ENCODE measurements around the gene USP48. TPM values are rescaled to one million over a fixed set of nuclear protein-coding genes. Genes with fewer than 3 reads are reported as not detected.

Gene USP48
- total and polyA plus RNA-seq, 2 of the 13 experiments (the other 11 are each of a cell fraction or from before 2014, with no cell fraction given), result 30.4 to 30.7 TPM

DNA sequence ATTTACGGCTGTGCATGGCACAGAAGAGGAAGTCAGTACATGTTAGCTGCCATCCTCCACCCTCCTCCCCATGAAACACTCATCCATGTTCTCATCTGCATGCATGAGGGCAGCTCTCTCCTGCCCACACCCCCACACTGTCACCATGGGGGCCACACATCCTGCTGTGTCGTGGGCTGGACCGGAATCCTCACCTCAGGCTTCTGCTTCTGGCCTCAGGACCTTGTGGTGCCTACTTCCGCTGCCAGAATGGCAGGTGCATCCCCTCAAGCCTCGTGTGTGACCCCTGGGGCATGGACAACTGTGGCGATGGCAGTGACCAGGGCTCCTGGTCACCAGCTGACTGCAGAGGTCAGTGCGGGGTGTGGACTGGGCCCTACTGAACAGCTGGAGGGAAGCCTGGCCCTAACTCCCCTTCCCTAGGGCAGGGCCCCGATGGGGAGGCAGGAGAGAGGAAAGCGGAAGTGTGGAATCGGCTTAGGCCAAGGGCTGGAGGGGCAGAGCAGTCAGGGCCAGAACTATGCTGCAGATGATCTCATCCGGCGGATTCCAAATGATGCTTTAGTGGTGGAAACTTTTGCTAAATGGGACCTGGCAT is 32.9 kb upstream of the USP48 start (continued):
- TF ChIP-seq, protein P1, sequence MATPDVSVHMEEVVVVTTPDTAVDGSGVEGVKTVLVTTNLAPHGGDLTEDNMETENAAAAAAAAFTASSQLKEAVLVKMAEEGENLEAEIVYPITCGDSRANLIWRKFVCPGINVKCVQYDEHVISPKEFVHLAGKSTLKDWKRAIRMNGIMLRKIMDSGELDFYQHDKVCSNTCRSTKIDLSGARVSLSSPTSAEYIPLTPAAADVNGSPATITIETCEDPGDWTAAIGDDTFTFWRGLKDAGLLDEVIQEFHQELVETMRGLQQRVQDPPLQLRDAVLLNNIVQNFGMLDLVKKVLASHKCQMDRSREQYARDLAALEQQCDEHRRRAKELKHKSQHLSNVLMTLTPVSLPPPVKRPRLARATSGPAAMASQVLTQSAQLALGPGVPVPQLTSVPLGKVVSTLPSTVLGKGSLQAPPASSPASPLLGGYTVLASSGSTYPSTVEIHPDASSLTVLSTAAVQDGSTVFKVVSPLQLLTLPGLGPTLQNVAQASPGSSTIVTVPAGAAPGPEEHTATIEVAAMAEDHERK (CRISPR knock-in tag; IDR thresholded peaks at IDR 0.05; ENCODE audit: low read depth), result no peak
- TF ChIP-seq, protein P2, sequence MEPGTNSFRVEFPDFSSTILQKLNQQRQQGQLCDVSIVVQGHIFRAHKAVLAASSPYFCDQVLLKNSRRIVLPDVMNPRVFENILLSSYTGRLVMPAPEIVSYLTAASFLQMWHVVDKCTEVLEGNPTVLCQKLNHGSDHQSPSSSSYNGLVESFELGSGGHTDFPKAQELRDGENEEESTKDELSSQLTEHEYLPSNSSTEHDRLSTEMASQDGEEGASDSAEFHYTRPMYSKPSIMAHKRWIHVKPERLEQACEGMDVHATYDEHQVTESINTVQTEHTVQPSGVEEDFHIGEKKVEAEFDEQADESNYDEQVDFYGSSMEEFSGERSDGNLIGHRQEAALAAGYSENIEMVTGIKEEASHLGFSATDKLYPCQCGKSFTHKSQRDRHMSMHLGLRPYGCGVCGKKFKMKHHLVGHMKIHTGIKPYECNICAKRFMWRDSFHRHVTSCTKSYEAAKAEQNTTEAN (CRISPR knock-in tag; conservative IDR thresholded peaks at IDR 0.05), result no peak
- no peak for TF ChIP-seq TOE1 (CRISPR knock-in tag; IDR thresholded peaks at IDR 0.05)

DNA sequence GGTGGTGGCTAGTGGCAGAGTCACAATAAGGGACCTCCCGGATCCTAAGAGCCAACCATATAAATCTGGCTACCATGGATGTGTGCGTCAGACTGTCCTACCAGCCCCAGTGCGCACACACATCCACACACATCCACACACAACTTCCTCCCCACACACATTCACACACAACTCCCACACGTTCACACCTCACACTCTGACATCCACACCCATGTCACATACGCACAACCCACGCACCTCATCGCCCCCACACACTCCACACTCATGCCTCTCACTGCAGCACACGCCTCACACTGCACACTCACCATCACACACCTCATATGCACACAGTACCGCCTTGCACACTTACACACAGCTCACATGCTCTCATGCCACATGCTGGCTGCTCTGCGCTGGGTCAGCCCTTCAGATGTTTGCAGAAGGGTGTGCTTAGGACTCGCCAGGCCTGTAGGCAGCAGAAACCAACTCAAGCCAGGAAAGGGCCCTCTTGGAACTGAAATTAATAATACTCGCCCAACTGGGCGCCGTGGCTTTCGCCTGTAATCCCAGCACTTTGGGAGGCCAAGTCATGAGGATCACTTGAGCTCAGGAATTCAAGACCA is 32.1 kb upstream of the USP48 start:
- in situ Hi-C loops (cut with HindIII; ENCODE audit: extremely low pct_ligation_motif_present, low pct_unique_long_range_greater_than_20kb), result no loop called here
- 61% methylated on average over 15 of the region's 15 CpGs for WGBS (ENCODE audit: low lambda C conversion rate)
- Histone ChIP-seq H3K9me3 (ENCODE audit: low read length) (no peaks in the 10 kb centered on the region), H3K79me2 (ENCODE audit: insufficient read depth, low read length) (no peaks in the 10 kb centered on the region), H3K4me2 (ENCODE audit: low read depth, low read length) (no peak overlapping the region), H3K4me1 (ENCODE audit: insufficient read depth, low read length) (peaks cover 27% of the 10 kb centered on the region), H3K9ac (ENCODE audit: insufficient read depth, low read depth, low read length) (no peak overlapping the region), H4K20me1 (ENCODE audit: insufficient read depth, low read length) (no peaks in the 10 kb centered on the region), H2AFZ (ENCODE audit: low read length) (no peak overlapping the region), H3K4me3 (replicated peaks in 1 of 3; ENCODE audit: insufficient read depth in 1 of 3, low read depth in 2 of 3, low read length in 3 of 3) (no peak overlapping the region), H3K27me3 (ENCODE audit: control insufficient read depth in 1 of 2, insufficient read depth in 2 of 2, low read length in 2 of 2) (peaks cover 0 to 11% of the 10 kb centered on the region in 2 experiments; a peak in 3 of 5 replicates), H3K36me3 (replicated peaks in 1 of 2; ENCODE audit: control insufficient read depth in 1 of 2, insufficient read depth in 2 of 2, low read length in 2 of 2) (no peaks in the 10 kb centered on the region), H3K27ac (ENCODE audit: extremely low read length, insufficient read depth, low read length) (no peak overlapping the region)
- intact Hi-C loops (cut with micrococcal nuclease; ENCODE audit: unreplicated experiment), result no loop called here
- ChIA-PET POLR2A (no interaction called here), CTCF (ENCODE audit: low intra/inter-chr PET ratio, low total read pairs) (no interaction called here)
- DNase-seq (ENCODE audit: low spot score) (no peak), ATAC-seq (no peak; the same call in 2 of the 3 replicates), FAIRE-seq (no peak)
- BruUV-seq (replicated peaks), result no TSS peak
- TF ChIP-seq, protein P3, sequence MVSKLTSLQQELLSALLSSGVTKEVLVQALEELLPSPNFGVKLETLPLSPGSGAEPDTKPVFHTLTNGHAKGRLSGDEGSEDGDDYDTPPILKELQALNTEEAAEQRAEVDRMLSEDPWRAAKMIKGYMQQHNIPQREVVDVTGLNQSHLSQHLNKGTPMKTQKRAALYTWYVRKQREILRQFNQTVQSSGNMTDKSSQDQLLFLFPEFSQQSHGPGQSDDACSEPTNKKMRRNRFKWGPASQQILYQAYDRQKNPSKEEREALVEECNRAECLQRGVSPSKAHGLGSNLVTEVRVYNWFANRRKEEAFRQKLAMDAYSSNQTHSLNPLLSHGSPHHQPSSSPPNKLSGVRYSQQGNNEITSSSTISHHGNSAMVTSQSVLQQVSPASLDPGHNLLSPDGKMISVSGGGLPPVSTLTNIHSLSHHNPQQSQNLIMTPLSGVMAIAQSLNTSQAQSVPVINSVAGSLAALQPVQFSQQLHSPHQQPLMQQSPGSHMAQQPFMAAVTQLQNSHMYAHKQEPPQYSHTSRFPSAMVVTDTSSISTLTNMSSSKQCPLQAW (CRISPR knock-in tag; IDR thresholded peaks at IDR 0.05), result no peak
- TF ChIP-seq RARG (CRISPR knock-in tag; IDR thresholded peaks at IDR 0.05; ENCODE audit: low read depth) (no peak), ZNF782 (CRISPR knock-in tag; IDR thresholded peaks at IDR 0.05; ENCODE audit: borderline replicate concordance) (no peak), HNF4G (IDR thresholded peaks at IDR 0.05; ENCODE audit: borderline replicate concordance, low read depth, low read length) (no peak), HNF4G (CRISPR knock-in tag; IDR thresholded peaks at IDR 0.05; ENCODE audit: borderline replicate concordance, low read depth) (no peak), KLF11 (CRISPR knock-in tag; IDR thresholded peaks at IDR 0.05) (no peak), ZNF768 (CRISPR knock-in tag; IDR thresholded peaks at IDR 0.05) (no peak), ZNF326 (CRISPR knock-in tag; IDR thresholded peaks at IDR 0.05; ENCODE audit: borderline replicate concordance) (no peak), ZNF737 (CRISPR knock-in tag; IDR thresholded peaks at IDR 0.05; ENCODE audit: borderline replicate concordance) (no peak)
- TF ChIP-seq, protein P4, sequence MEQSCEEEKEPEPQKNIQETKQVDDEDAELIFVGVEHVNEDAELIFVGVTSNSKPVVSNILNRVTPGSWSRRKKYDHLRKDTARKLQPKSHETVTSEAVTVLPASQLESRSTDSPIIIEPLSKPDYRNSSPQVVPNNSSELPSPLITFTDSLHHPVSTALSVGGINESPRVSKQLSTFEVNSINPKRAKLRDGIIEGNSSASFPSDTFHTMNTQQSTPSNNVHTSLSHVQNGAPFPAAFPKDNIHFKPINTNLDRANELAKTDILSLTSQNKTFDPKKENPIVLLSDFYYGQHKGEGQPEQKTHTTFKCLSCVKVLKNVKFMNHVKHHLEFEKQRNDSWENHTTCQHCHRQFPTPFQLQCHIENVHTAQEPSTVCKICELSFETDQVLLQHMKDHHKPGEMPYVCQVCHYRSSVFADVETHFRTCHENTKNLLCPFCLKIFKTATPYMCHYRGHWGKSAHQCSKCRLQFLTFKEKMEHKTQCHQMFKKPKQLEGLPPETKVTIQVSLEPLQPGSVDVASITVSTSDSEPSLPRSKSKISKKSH (CRISPR knock-in tag; IDR thresholded peaks at IDR 0.05; ENCODE audit: borderline replicate concordance), result no peak
- TF ChIP-seq, protein P5, sequence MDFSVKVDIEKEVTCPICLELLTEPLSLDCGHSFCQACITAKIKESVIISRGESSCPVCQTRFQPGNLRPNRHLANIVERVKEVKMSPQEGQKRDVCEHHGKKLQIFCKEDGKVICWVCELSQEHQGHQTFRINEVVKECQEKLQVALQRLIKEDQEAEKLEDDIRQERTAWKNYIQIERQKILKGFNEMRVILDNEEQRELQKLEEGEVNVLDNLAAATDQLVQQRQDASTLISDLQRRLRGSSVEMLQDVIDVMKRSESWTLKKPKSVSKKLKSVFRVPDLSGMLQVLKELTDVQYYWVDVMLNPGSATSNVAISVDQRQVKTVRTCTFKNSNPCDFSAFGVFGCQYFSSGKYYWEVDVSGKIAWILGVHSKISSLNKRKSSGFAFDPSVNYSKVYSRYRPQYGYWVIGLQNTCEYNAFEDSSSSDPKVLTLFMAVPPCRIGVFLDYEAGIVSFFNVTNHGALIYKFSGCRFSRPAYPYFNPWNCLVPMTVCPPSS (IDR thresholded peaks at IDR 0.05), result no peak
